ENCODE measurements around the gene FBH1.

- TF ChIP-seq EP300 (conservative IDR thresholded peaks at IDR 0.05; ENCODE audit: poor library complexity, severe bottlenecking) (no peak), CTCF (IDR thresholded peaks at IDR 0.05; ENCODE audit: poor library complexity, severe bottlenecking) (no peak), POLR2AphosphoS5 (IDR thresholded peaks at IDR 0.05) (no peak), SMC3 (conservative IDR thresholded peaks at IDR 0.05; ENCODE audit: poor library complexity) (no peak), RAD21 (conservative IDR thresholded peaks at IDR 0.05) (no peak), TAF1 (IDR thresholded peaks at IDR 0.05; ENCODE audit: low read depth) (no peak), EZH2 (IDR thresholded peaks at IDR 0.05; ENCODE audit: borderline replicate concordance, insufficient read depth, low read length, poor library complexity, severe bottlenecking) (no peak), REST (IDR thresholded peaks at IDR 0.05; ENCODE audit: borderline replicate concordance) (no peak), MXI1 (conservative IDR thresholded peaks at IDR 0.05; ENCODE audit: poor library complexity, severe bottlenecking) (no peak)
Measured at GRCh38 chr10:5900247-5900646, 10.2 kb downstream of the FBH1 start.

Measured in neural cell (in vitro differentiated cells).